GM06990 (cell line): ENCODE data around the gene B9D1.

Experiments used
- DNase-seq: peaks from one replicate; pipeline ENCODE4 v3.0.0-alpha.2; 2011; ENCODE audit not compliant: insufficient read length; ENCODE audit errors: extremely low read depth
- H3K27me3 ChIP-seq: replicated peaks from 2 replicates; pipeline ENCODE4 v1.6.0; 2011; ENCODE audit warnings: low read length; ENCODE audit not compliant: control insufficient read depth, insufficient read depth
- H3K36me3 ChIP-seq: 2 replicates; pipeline ENCODE4 v1.5.1; 2011; ENCODE audit warnings: low read length; ENCODE audit not compliant: control insufficient read depth, insufficient read depth
- H3K4me3 ChIP-seq: replicated peaks from 2 replicates; pipeline ENCODE4 v1.5.1; 2011; ENCODE audit warnings: low read depth, mild to moderate bottlenecking, control low read depth, low read length
- TF ChIP-seq, protein P1 (sequence below): IDR thresholded peaks from 2 replicates; pipeline ENCODE4 v1.5.1; 2011; ENCODE audit warnings: low read length, control low read depth, mild to moderate bottlenecking, inconsistent platforms; ENCODE audit not compliant: insufficient read depth, poor library complexity, severe bottlenecking

Gene B9D1

GRCh38 chr17:19387921-19388521 is 25.5 kb upstream of the B9D1 start:
- peaks cover 12% of the 10 kb centered on the region for H3K36me3 ChIP-seq
- DNase-seq, result no peak
- H3K27me3 ChIP-seq, result no peaks in the 10 kb centered on the region
- H3K4me3 ChIP-seq, result no peak overlapping the region
- TF ChIP-seq, protein P1, sequence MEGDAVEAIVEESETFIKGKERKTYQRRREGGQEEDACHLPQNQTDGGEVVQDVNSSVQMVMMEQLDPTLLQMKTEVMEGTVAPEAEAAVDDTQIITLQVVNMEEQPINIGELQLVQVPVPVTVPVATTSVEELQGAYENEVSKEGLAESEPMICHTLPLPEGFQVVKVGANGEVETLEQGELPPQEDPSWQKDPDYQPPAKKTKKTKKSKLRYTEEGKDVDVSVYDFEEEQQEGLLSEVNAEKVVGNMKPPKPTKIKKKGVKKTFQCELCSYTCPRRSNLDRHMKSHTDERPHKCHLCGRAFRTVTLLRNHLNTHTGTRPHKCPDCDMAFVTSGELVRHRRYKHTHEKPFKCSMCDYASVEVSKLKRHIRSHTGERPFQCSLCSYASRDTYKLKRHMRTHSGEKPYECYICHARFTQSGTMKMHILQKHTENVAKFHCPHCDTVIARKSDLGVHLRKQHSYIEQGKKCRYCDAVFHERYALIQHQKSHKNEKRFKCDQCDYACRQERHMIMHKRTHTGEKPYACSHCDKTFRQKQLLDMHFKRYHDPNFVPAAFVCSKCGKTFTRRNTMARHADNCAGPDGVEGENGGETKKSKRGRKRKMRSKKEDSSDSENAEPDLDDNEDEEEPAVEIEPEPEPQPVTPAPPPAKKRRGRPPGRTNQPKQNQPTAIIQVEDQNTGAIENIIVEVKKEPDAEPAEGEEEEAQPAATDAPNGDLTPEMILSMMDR, result no peak

GRCh38 chr17:19386974-19387920 is 24.7 kb upstream of the B9D1 start, which contains the start of gene MFAP4:
Gene MFAP4 (minus strand): TSS chr17:19387190. CDS start chr17:19387155, 35 bp downstream.
- no peak for DNase-seq
- H3K4me3 ChIP-seq, result no peak within 1 kb of the TSS
- no peaks in the 10 kb centered on the region for H3K27me3 ChIP-seq
- TF ChIP-seq, protein P1, result no peak
- peaks cover 19% of the 10 kb centered on the region for H3K36me3 ChIP-seq

DNA sequence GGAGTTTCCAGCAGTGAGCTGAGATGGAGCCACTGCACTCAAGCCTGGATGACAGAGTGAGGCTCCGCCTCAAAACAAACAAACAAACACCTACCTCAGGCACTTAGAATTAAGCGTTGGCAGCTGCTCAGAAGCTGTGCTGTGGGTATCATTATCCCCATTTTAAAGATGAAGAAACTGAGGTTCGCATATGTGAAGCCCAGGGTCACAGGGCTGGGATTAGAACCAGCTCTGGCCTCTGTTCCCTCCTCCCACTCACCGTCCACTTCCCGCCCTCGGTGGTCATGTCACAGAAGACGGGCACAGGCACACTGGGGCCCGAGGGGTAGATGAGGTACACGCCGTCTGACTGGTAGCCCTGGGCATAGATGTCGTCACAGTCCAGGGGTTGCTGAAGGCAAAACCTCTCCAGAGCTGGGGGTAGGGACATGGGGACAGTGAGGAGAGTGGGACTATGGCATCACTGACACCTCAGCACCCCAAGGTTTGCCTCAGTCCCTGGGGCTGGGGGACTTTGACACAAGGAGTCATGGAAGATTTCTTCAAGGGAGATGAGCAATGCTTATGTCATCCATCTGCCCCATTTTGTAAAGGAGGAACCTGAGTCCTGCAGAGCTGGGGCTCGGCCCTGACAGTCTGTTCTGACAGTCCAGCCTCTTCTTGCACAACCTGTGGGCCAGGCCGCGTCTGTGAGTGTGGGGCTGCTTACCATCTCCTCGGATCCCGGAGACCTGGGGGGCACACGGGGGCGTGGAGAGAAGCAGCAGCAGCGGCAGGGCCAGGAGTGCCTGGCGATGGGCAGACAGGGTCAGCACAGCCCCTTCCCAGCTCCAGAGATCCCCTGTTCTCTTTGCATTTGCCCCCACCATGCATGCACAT is 23.8 kb upstream of the B9D1 start:
- TF ChIP-seq, protein P1, result no peak
- no peak for DNase-seq
- H3K36me3 ChIP-seq, result peaks cover 24% of the 10 kb centered on the region
- H3K27me3 ChIP-seq, result no peaks in the 10 kb centered on the region
- H3K4me3 ChIP-seq, result no peak overlapping the region

DNA sequence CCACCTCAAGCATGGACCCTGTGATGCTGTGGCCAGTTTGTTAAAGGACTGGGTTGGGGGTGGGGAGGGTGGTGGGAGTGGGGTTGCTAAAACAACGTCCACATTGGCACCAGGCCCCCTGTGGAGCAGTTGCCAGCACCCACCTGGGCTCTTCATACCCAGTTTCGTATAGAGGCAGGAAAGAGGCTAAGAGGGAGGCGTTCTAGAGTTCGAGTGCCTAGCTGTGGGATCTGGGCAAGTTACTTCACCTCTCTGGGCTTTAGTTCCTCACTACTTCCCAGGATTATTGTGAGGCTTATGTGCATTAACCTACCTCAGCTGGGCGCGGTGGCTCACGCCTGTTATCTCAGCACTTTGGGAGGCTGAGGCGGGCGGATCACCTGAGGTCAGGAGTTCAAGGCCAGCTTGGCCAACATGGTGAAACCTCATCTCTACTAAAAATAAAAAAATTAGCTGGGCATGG is 23.0 kb upstream of the B9D1 start:
- TF ChIP-seq, protein P1, result no peak

GRCh38 chr17:19384723-19385391 is 22.3 kb upstream of the B9D1 start:
- no peak for DNase-seq
- Histone ChIP-seq H3K4me3 (no peak overlapping the region), H3K36me3 (peaks cover 34% of the 10 kb centered on the region), H3K27me3 (no peaks in the 10 kb centered on the region)
- TF ChIP-seq, protein P1, result no peak

More for the DNA sequence above, 23.0 kb upstream of the B9D1 start:
- Histone ChIP-seq H3K36me3 (peaks cover 30% of the 10 kb centered on the region), H3K27me3 (no peaks in the 10 kb centered on the region), H3K4me3 (no peak overlapping the region)
- DNase-seq, result no peak
